OCI-LY3 (cell line): Measurements from ENCODE around the gene CCZ1B.
"Not testable (repeated sequence)": the region's sequence is repeated elsewhere in the genome, so short reads cannot be mapped to it uniquely, and the experiment has no call there.

Experiments
- EZH2phosphoT487 ChIP-seq: fragments of 200-600 bp; shearing (Covaris generic); IDR thresholded peaks from 2 replicates; pipeline ENCODE4 v1.6.1; 2018; ENCODE audit warnings: antibody characterized with exemption, mixed run types, low read depth
- TF ChIP-seq, protein P1 (sequence below): fragments of 200-600, 300-600 bp; sonication (generic); IDR thresholded peaks from 2 replicates; pipeline ENCODE4 v1.5.1; 2014; ENCODE audit warnings: antibody characterized with exemption, low read length, low read depth

DNA sequence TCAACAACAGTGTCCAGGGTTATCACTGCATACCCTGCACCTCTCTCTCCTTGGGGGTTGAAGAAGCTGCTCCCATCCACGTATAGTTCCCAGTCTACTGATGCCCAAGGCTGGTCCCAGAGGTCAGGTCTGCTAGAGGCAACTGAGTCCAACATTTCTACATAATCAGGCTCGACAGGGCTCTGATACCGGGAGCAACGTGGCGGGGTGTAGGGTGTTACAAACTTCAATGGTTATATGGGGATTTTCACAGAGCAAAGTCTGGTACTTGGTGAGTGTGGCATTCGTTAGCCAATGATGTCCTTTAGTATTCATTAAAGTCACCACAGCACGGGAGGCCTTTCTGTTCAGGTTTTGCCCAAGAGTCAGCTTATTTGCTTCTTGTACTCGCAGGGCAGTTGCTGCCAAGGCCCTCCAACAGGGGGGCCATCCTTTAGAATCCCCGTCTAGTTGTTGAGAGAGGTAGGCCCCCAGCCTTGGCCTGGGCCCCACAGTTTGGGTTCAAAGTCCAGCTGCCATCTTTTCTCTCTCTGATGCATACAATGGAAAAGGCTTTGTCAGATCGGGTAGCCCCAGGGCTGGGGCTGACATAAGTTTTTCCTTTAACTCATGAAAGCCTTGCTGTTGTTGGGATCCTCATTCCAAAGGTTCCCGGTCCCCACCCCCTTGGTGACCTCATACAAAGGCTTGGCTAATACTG lies 46.3 kb upstream of the CCZ1B start:
- TF ChIP-seq, protein P1, sequence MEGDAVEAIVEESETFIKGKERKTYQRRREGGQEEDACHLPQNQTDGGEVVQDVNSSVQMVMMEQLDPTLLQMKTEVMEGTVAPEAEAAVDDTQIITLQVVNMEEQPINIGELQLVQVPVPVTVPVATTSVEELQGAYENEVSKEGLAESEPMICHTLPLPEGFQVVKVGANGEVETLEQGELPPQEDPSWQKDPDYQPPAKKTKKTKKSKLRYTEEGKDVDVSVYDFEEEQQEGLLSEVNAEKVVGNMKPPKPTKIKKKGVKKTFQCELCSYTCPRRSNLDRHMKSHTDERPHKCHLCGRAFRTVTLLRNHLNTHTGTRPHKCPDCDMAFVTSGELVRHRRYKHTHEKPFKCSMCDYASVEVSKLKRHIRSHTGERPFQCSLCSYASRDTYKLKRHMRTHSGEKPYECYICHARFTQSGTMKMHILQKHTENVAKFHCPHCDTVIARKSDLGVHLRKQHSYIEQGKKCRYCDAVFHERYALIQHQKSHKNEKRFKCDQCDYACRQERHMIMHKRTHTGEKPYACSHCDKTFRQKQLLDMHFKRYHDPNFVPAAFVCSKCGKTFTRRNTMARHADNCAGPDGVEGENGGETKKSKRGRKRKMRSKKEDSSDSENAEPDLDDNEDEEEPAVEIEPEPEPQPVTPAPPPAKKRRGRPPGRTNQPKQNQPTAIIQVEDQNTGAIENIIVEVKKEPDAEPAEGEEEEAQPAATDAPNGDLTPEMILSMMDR: not testable (repeated sequence)
- TF ChIP-seq EZH2phosphoT487: not testable (repeated sequence)
